Vagina (tissue), 2 donors: Measurements from ENCODE around the gene PDXP. TPM values are rescaled to one million over a fixed set of nuclear protein-coding genes. Genes with fewer than 3 reads are reported as not detected.
A peak's percentile ranks its signal among the peaks of the same experiment; 100 is the strongest.

Experiments
- DNase-seq, 2 donors: peaks; one replicate each; pipeline ENCODE4 v3.0.0-alpha.2; 2017; ENCODE audit errors: extremely low spot score in 2 of 2
- H3K27ac ChIP-seq: fragments of 200-600 bp; sonication (generic); one replicate; pipeline ENCODE4 v1.5.1; 2019
- H3K27me3 ChIP-seq: fragments of 200-600 bp; sonication (generic); one replicate; pipeline ENCODE4 v1.5.1; 2019
- H3K36me3 ChIP-seq, 2 donors: fragments of 200-600 bp; sonication (generic); one replicate each; pipeline ENCODE4 v1.5.1; 2017 to 2019
- H3K4me1 ChIP-seq: fragments of 200-600 bp; sonication (generic); one replicate; pipeline ENCODE4 v1.5.1; 2019
- H3K4me3 ChIP-seq, 2 donors: fragments of 200-600 bp; sonication (generic); 1 replicate in 1 of 2; 2 replicates in 1 of 2; pipeline ENCODE4 v1.5.1; 2016 to 2019
- H3K9me3 ChIP-seq: fragments of 200-600 bp; sonication (generic); one replicate; pipeline ENCODE4 v1.5.1; 2019
- POLR2A ChIP-seq, 2 donors: fragments of 450-650 bp; IDR thresholded peaks; one replicate each; pipeline ENCODE4 v1.6.1; 2017; ENCODE audit warnings: antibody characterized with exemption in 2 of 2, mild to moderate bottlenecking in 2 of 2, moderate library complexity in 2 of 2
- POLR2AphosphoS5 ChIP-seq, 2 donors: sonication (generic); formaldehyde crosslinking; IDR thresholded peaks; one replicate each; pipeline ENCODE4 v1.9.0; 2017; ENCODE audit warnings: antibody characterized with exemption in 2 of 2, mild to moderate bottlenecking in 2 of 2, low read depth in 1 of 2; ENCODE audit not compliant: insufficient read depth in 1 of 2
- intact Hi-C: fragments of 100-400 bp; cut with DNase I; formaldehyde crosslinking; loops from one replicate; pipeline ENCODE4 v1.15.1; 2023
- total RNA-seq: library from RNA; depleted of rRNA; stranded (reverse); fragments of >200 nt; gene quantifications from one replicate; pipeline ENCODE4 v1.2.3, GENCODE V29; 2016
- TF ChIP-seq, protein P1 (sequence below), 3 experiments: fragments of 450-650 bp in 2 of 3; fragments of 200-600 bp in 1 of 3; sonication (generic) in 1 of 3; IDR thresholded peaks; one replicate each; pipeline ENCODE4 v1.5.1; 2017 to 2019; ENCODE audit warnings: antibody characterized with exemption in 3 of 3, mild to moderate bottlenecking in 2 of 3, moderate library complexity in 2 of 3

PDXP gene
- total RNA-seq, 1 donor from 2014 or later, result 6.4 TPM

DNA sequence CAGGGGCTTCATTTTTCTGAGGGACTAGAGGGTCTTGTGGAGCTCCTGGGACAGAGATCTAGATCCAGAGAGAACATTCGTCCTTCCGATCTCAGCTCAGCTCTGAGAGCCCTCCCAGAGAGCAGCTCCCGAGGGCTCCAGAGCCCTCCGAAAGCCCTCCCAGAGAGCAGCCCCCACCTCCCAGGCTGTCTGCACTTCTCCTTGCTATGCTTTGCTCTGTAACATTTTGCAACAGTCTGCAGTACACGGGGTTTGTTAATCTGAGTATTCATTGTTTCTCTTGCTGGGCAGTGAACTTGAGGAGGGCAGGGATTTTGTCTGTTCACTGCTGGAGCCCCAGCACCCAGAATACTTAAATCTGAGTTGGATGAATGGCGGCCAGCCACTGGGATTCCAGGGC, 47.3 kb upstream of the PDXP start:
- Histone ChIP-seq H3K36me3 (peaks cover 0 to 7% of the 10 kb centered on the region in 2 donors), H3K27me3 (no peaks in the 10 kb centered on the region), H3K9me3 (no peaks in the 10 kb centered on the region), H3K4me3 (no peak overlapping the region), H3K27ac (no peak overlapping the region), H3K4me1 (peaks cover 58% of the 10 kb centered on the region)
- DNase-seq, result no peak
- intact Hi-C loops, result no loop called here
- TF ChIP-seq POLR2A (IDR thresholded peaks at IDR 0.05) (no peak), POLR2AphosphoS5 (IDR thresholded peaks at IDR 0.05; ENCODE audit: insufficient read depth in 1 of 2, low read depth in 1 of 2) (no peak)
- TF ChIP-seq, protein P1, sequence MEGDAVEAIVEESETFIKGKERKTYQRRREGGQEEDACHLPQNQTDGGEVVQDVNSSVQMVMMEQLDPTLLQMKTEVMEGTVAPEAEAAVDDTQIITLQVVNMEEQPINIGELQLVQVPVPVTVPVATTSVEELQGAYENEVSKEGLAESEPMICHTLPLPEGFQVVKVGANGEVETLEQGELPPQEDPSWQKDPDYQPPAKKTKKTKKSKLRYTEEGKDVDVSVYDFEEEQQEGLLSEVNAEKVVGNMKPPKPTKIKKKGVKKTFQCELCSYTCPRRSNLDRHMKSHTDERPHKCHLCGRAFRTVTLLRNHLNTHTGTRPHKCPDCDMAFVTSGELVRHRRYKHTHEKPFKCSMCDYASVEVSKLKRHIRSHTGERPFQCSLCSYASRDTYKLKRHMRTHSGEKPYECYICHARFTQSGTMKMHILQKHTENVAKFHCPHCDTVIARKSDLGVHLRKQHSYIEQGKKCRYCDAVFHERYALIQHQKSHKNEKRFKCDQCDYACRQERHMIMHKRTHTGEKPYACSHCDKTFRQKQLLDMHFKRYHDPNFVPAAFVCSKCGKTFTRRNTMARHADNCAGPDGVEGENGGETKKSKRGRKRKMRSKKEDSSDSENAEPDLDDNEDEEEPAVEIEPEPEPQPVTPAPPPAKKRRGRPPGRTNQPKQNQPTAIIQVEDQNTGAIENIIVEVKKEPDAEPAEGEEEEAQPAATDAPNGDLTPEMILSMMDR (IDR thresholded peaks at IDR 0.05), result no peak

DNA sequence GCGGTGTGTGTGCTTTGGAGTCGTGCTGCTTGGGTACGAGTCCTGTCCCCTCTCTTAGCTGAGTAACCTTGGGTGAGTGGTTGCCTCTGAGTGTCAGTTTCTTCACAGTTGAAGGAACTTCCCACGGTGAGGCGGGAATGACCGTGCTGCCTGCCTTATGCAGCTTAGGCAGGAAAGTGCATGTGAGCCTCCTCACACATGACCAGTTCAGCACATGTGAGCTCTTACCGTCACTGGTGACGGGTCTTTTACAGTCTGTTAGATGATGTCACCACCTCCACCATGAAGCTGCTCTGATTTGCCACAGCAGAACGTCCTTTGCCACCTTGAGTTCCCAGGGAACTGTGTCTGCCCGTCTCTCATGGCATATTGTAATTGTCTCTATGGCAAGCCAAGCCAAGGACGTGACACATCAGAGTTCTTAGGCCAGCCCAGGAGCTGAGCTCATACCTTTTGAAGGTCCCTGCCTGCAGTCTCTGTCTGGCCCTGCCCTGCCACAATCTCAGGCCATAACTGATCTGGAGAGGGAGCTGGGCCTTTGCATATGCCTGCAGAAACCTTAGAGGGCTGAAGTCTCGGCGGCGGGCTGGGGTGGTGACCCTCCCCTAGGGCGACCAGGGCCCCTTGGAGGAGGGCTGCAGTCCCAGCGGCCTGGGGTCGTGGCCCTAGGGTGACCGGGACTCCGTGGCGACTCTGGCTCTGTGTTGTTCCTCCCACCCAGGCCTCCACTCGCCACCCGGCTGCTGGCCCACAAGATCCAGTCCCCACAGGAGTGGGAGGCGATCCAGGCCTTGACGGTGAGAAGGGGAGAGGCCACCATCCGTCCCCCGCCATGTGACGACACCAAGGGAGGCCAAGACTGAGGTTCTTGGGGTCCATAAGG, 42.1 kb upstream of the PDXP start:
- intact Hi-C loops, result no loop called here
- DNase-seq, result peak in 1 of 2 donors; percentile 81
- Histone ChIP-seq H3K9me3 (no peaks in the 10 kb centered on the region), H3K36me3 (peaks cover 0 to 21% of the 10 kb centered on the region in 2 donors), H3K27ac (no peak overlapping the region), H3K4me1 (peaks cover 15% of the 10 kb centered on the region), H3K4me3 (no peak overlapping the region), H3K27me3 (no peaks in the 10 kb centered on the region)
- TF ChIP-seq, protein P1 (IDR thresholded peaks at IDR 0.05), result no peak
- no peak for TF ChIP-seq POLR2A (IDR thresholded peaks at IDR 0.05)
- no peak for TF ChIP-seq POLR2AphosphoS5 (IDR thresholded peaks at IDR 0.05; ENCODE audit: insufficient read depth in 1 of 2, low read depth in 1 of 2)

DNA sequence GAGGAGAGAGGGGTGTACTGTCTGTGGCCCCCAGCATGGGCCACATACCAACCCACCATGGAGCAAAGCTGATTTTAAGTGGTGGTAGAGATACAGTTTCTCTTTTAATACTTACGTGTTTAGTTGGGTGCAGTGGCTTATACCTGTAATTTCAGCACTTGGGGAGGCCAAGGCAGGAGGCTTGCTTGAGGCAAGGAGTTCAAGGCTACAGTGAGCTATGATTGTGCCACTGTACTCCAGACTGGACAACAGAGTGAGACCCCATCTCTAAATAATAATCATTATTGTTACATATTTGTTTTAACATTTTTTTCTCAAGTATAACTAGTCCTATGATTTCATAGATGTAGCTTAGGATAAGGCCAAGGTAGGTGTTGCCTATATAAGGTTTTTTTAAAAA, 41.1 kb upstream of the PDXP start:
- H3K4me1 ChIP-seq, result peaks cover 12% of the 10 kb centered on the region
- no peak for TF ChIP-seq POLR2A (IDR thresholded peaks at IDR 0.05)
- TF ChIP-seq POLR2AphosphoS5 (IDR thresholded peaks at IDR 0.05; ENCODE audit: insufficient read depth in 1 of 2, low read depth in 1 of 2), result no peak
- TF ChIP-seq, protein P1 (IDR thresholded peaks at IDR 0.05), result no peak
- no peak overlapping the region for H3K27ac ChIP-seq
- H3K9me3 ChIP-seq, result no peaks in the 10 kb centered on the region
- peaks cover 0 to 24% of the 10 kb centered on the region in 2 donors for H3K36me3 ChIP-seq
- intact Hi-C loops, result no loop called here
- H3K27me3 ChIP-seq, result no peaks in the 10 kb centered on the region
- no peak for DNase-seq
- H3K4me3 ChIP-seq, result no peak overlapping the region

DNA sequence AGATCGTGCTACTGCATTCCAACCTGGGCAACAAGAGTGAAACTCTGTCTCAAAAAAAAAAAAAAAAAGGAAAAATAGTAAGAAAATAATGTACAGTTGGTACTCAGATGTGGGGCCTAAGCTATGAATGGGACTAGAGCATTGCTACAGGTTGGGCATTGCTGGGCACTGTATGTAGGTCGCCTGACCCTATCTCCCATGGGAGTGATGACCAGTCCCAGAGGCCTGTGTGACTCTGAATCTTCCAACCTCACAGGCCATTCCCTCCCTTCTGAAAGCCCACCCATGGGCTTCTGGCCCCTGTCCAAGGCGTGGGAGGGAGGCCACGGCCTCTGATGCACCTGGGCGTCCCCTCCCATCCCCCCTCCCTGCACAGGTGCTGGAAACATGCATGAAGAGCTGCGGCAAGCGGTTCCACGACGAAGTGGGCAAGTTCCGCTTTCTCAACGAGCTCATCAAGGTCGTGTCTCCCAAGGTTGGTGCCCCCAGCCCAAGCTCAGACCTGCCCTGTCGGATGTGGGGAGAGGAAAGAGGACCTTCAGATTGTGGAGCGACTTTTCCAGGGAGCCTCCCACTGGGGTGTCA, 40.4 kb upstream of the PDXP start:
- no peak overlapping the region for H3K4me3 ChIP-seq
- H3K36me3 ChIP-seq, result peaks cover 0 to 27% of the 10 kb centered on the region in 2 donors
- H3K27me3 ChIP-seq, result no peaks in the 10 kb centered on the region
- H3K9me3 ChIP-seq, result no peaks in the 10 kb centered on the region
- intact Hi-C loops, result no loop called here
- H3K27ac ChIP-seq, result no peak overlapping the region
- H3K4me1 ChIP-seq, result peaks cover 9% of the 10 kb centered on the region
- TF ChIP-seq, protein P1 (IDR thresholded peaks at IDR 0.05), result no peak
- TF ChIP-seq POLR2A (IDR thresholded peaks at IDR 0.05) (no peak), POLR2AphosphoS5 (IDR thresholded peaks at IDR 0.05; ENCODE audit: insufficient read depth in 1 of 2, low read depth in 1 of 2) (no peak)
- DNase-seq, result no peak

DNA sequence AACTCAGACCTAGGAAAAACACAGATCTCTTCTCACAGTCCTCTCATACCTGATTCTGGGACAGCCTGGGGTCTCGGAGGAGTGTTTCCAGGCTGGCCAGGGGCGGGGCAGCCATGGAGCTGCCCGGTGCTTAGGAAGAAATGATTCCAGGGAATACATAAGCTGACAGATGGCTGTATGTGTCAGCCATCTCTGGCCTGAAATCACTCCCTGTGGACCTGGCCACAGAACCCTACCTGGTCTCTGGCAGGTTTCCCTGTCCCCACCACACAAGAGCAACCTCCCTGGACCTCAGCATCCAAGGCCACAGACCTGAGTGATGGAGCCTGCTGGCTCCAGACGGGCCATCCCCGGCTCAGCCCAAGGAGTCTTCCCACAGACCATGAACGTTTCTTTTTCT, 39.8 kb upstream of the PDXP start:
- TF ChIP-seq, protein P1 (IDR thresholded peaks at IDR 0.05), result no peak
- TF ChIP-seq POLR2A (IDR thresholded peaks at IDR 0.05) (no peak), POLR2AphosphoS5 (IDR thresholded peaks at IDR 0.05; ENCODE audit: insufficient read depth in 1 of 2, low read depth in 1 of 2) (no peak)
- DNase-seq, result no peak
- H3K4me1 ChIP-seq, result peaks cover 9% of the 10 kb centered on the region
- H3K27ac ChIP-seq, result no peak overlapping the region
- no peak overlapping the region for H3K4me3 ChIP-seq
- intact Hi-C loops, result no loop called here
- peaks cover 0 to 27% of the 10 kb centered on the region in 2 donors for H3K36me3 ChIP-seq
- H3K9me3 ChIP-seq, result no peaks in the 10 kb centered on the region
- no peaks in the 10 kb centered on the region for H3K27me3 ChIP-seq
